Astrocyte (in vitro differentiated cells and primary cell): ENCODE results near the gene CARS1. TPM values are rescaled to one million over a fixed set of nuclear protein-coding genes. Genes with fewer than 3 reads are reported as not detected.

Source experiments
- DNase-seq: peaks from one replicate; pipeline ENCODE4 v3.0.0-alpha.2; 2010; ENCODE audit warnings: low read depth
- FAIRE-seq: peaks from 2 replicates; lab custom pipeline; 2011; peaks lifted over from hg19 to GRCh38; lab: Jason Lieb, UNC
- H2AFZ ChIP-seq: 2 replicates; pipeline ENCODE4 v1.6.0; 2012; ENCODE audit warnings: low read depth, low read length, inconsistent platforms
- H3K27ac ChIP-seq: 2 replicates; pipeline ENCODE4 v1.5.1; 2011; ENCODE audit warnings: low read depth, low read length, inconsistent platforms
- H3K27me3 ChIP-seq: 2 replicates; pipeline ENCODE4 v1.6.0; 2011; ENCODE audit warnings: low read length, inconsistent platforms; ENCODE audit not compliant: insufficient read depth
- H3K36me3 ChIP-seq: 2 replicates; pipeline ENCODE4 v1.5.1; 2011; ENCODE audit warnings: low read length, inconsistent platforms; ENCODE audit not compliant: insufficient read depth
- H3K4me1 ChIP-seq: 2 replicates; pipeline ENCODE4 v1.5.1; 2011; ENCODE audit warnings: low read length, inconsistent platforms; ENCODE audit not compliant: insufficient read depth
- H3K4me2 ChIP-seq: 2 replicates; pipeline ENCODE4 v1.6.0; 2012; ENCODE audit warnings: low read length, inconsistent platforms
- H3K4me3 ChIP-seq: 2 replicates; pipeline ENCODE4 v1.5.1; 2011; ENCODE audit warnings: low read depth, mild to moderate bottlenecking, low read length, inconsistent platforms; ENCODE audit not compliant: insufficient read depth
- H3K79me2 ChIP-seq: 2 replicates; pipeline ENCODE4 v1.6.0; 2012; ENCODE audit warnings: mild to moderate bottlenecking, low read length, inconsistent platforms; ENCODE audit not compliant: insufficient read depth
- H3K9ac ChIP-seq: 2 replicates; pipeline ENCODE4 v1.6.0; 2012; ENCODE audit warnings: mild to moderate bottlenecking, low read length, inconsistent platforms
- H3K9me3 ChIP-seq: 2 replicates; pipeline ENCODE4 v1.5.1; 2012; ENCODE audit warnings: low read depth, mild to moderate bottlenecking, low read length, inconsistent platforms; ENCODE audit not compliant: insufficient read depth
- H4K20me1 ChIP-seq: 2 replicates; pipeline ENCODE4 v1.6.0; 2012; ENCODE audit warnings: low read length, inconsistent platforms; ENCODE audit not compliant: insufficient read depth
- H3K27ac Mint-ChIP-seq: one replicate; pipeline ENCODE4 v1.8.0; 2021; ENCODE audit warnings: mild to moderate bottlenecking, mixed read lengths; ENCODE audit not compliant: unreplicated experiment
- H3K27me3 Mint-ChIP-seq: one replicate; pipeline ENCODE4 v1.8.0; 2021; ENCODE audit warnings: low read depth, mixed read lengths; ENCODE audit not compliant: unreplicated experiment
- H3K36me3 Mint-ChIP-seq: one replicate; pipeline ENCODE4 v1.8.0; 2021; ENCODE audit warnings: low read depth, mixed read lengths; ENCODE audit not compliant: unreplicated experiment
- H3K4me1 Mint-ChIP-seq: one replicate; pipeline ENCODE4 v1.8.0; 2021; ENCODE audit warnings: low read depth, mixed read lengths; ENCODE audit not compliant: unreplicated experiment
- H3K4me3 Mint-ChIP-seq: one replicate; pipeline ENCODE4 v1.8.0; 2021; ENCODE audit warnings: mild to moderate bottlenecking, moderate library complexity, mixed read lengths; ENCODE audit not compliant: unreplicated experiment
- H3K9me3 Mint-ChIP-seq: one replicate; pipeline ENCODE4 v1.8.0; 2021; ENCODE audit warnings: mild to moderate bottlenecking, mixed read lengths; ENCODE audit not compliant: unreplicated experiment
- CTCF ChIP-seq: IDR thresholded peaks from 2 replicates; pipeline ENCODE4 v1.5.1; 2011; ENCODE audit warnings: low read depth, mild to moderate bottlenecking, inconsistent platforms, low read length, moderate library complexity; ENCODE audit not compliant: insufficient read depth
- EZH2 ChIP-seq: IDR thresholded peaks from 2 replicates; pipeline ENCODE4 v1.6.1; 2012; ENCODE audit warnings: mild to moderate bottlenecking, low read length, inconsistent platforms; ENCODE audit not compliant: insufficient read depth
- total RNA-seq: library from RNA; stranded (reverse); gene quantifications from 2 replicates; pipeline ENCODE4 v1.2.1, GENCODE V29; 2021

The CARS1 gene
- total RNA-seq, 1 donor from 2014 or later = 123 TPM

- Mint-ChIP-seq H3K4me1 (peaks cover 3% of the 10 kb centered on the region), H3K27me3 (no peaks in the 10 kb centered on the region), H3K9me3 (no peaks in the 10 kb centered on the region), H3K4me3 (no peak overlapping the region), H3K36me3 (peaks cover 17% of the 10 kb centered on the region), H3K27ac (no peak overlapping the region)
- DNase-seq (no peak), FAIRE-seq (no peak)
- H4K20me1 ChIP-seq = peaks cover 55% of the 10 kb centered on the region
- no peak for TF ChIP-seq CTCF
- TF ChIP-seq EZH2 = no peak
- peaks cover 6% of the 10 kb centered on the region for H3K79me2 ChIP-seq
- no peak overlapping the region for H3K27ac ChIP-seq
- H3K27me3 ChIP-seq = no peaks in the 10 kb centered on the region
- H3K4me1 ChIP-seq = no peaks in the 10 kb centered on the region
- H3K9ac ChIP-seq = no peak overlapping the region
- no peak overlapping the region for H3K4me3 ChIP-seq
- H3K4me2 ChIP-seq = no peak overlapping the region
- no peak overlapping the region for H2AFZ ChIP-seq
- peaks cover 57% of the 10 kb centered on the region for H3K36me3 ChIP-seq
- no peaks in the 10 kb centered on the region for H3K9me3 ChIP-seq
Observed at GRCh38 chr11:3036419-3036818, 20.8 kb downstream of the CARS1 start.

- Mint-ChIP-seq H3K27me3 (no peaks in the 10 kb centered on the region), H3K36me3 (peaks cover 17% of the 10 kb centered on the region), H3K9me3 (no peaks in the 10 kb centered on the region), H3K4me1 (peaks cover 12% of the 10 kb centered on the region), H3K27ac (no peak overlapping the region), H3K4me3 (no peak overlapping the region)
- FAIRE-seq (no peak), DNase-seq (no peak)
- no peak overlapping the region for H3K4me2 ChIP-seq
- no peak for TF ChIP-seq EZH2
- TF ChIP-seq CTCF = no peak
- H3K9ac ChIP-seq = no peak overlapping the region
- no peak overlapping the region for H3K4me3 ChIP-seq
- H2AFZ ChIP-seq = no peak overlapping the region
- no peaks in the 10 kb centered on the region for H3K9me3 ChIP-seq
- peaks cover 58% of the 10 kb centered on the region for H4K20me1 ChIP-seq
- H3K27me3 ChIP-seq = no peaks in the 10 kb centered on the region
- peaks cover 52% of the 10 kb centered on the region for H3K36me3 ChIP-seq
- H3K4me1 ChIP-seq = no peaks in the 10 kb centered on the region
- no peak overlapping the region for H3K27ac ChIP-seq
- H3K79me2 ChIP-seq = peaks cover 8% of the 10 kb centered on the region
Observed at GRCh38 chr11:3035333-3035732, 21.9 kb downstream of the CARS1 start.

- no peak for TF ChIP-seq EZH2
- TF ChIP-seq CTCF = no peak
- Mint-ChIP-seq H3K27ac (peak overlapping the region; percentile 28), H3K9me3 (no peaks in the 10 kb centered on the region), H3K36me3 (peaks cover 25% of the 10 kb centered on the region), H3K27me3 (no peaks in the 10 kb centered on the region), H3K4me1 (peaks cover 9% of the 10 kb centered on the region), H3K4me3 (no peak overlapping the region)
- no peak for FAIRE-seq
- Histone ChIP-seq H3K79me2 (peaks cover 17% of the 10 kb centered on the region), H3K27me3 (no peaks in the 10 kb centered on the region), H3K4me2 (no peak overlapping the region), H3K4me3 (no peak overlapping the region), H2AFZ (no peak overlapping the region), H4K20me1 (peaks cover 44% of the 10 kb centered on the region), H3K36me3 (peaks cover 40% of the 10 kb centered on the region), H3K9me3 (no peaks in the 10 kb centered on the region), H3K9ac (no peak overlapping the region), H3K4me1 (no peaks in the 10 kb centered on the region), H3K27ac (no peak overlapping the region)
- DNase-seq = no peak
Observed at GRCh38 chr11:3030289-3031070, 26.7 kb downstream of the CARS1 start.
